Stimulated activated naive CD4-positive, alpha-beta T cell treated with Interleukin-2 at 50 U/mL for 16 hours (primary cell): ENCODE results near the gene SMAD7.

Experiments
- DNase-seq: peaks from one replicate; lab custom pipeline; 2025; lab: John Stamatoyannopoulos, UW

The SMAD7 gene

GRCh38 chr18:48944634-48945033 is 6.1 kb downstream of the SMAD7 start:
- no peak for DNase-seq

- no peak for DNase-seq
Observed at GRCh38 chr18:48943736-48944527, 6.8 kb downstream of the SMAD7 start.

- DNase-seq, result no peak
Observed at GRCh38 chr18:48943333-48943732, 7.4 kb downstream of the SMAD7 start.

GRCh38 chr18:48942554-48943261 is 8.1 kb downstream of the SMAD7 start:
- no peak for DNase-seq

- no peak for DNase-seq
Observed at GRCh38 chr18:48942086-48942485, 8.7 kb downstream of the SMAD7 start.

GRCh38 chr18:48941672-48942071 is 9.1 kb downstream of the SMAD7 start:
- DNase-seq, result no peak

- DNase-seq, result peak; percentile 68
Observed at GRCh38 chr18:48940854-48941611, 9.7 kb downstream of the SMAD7 start.

- DNase-seq, result no peak
Observed at GRCh38 chr18:48939205-48940097, 11.3 kb downstream of the SMAD7 start.

- DNase-seq, result no peak
Observed at GRCh38 chr18:48938827-48939204, 11.9 kb downstream of the SMAD7 start.

GRCh38 chr18:48937869-48938750 is 12.7 kb downstream of the SMAD7 start:
- DNase-seq, result no peak

- no peak for DNase-seq
Observed at GRCh38 chr18:48935433-48935774, 15.4 kb downstream of the SMAD7 start.

- DNase-seq, result no peak
Observed at GRCh38 chr18:48934723-48935432, 15.9 kb downstream of the SMAD7 start.

- no peak for DNase-seq
Observed at GRCh38 chr18:48934415-48934722, 16.4 kb downstream of the SMAD7 start.

- DNase-seq, result no peak
Observed at GRCh38 chr18:48933578-48934414, 17.0 kb downstream of the SMAD7 start.

GRCh38 chr18:48932822-48933510 is 17.8 kb downstream of the SMAD7 start:
- no peak for DNase-seq

GRCh38 chr18:48932462-48932818 is 18.3 kb downstream of the SMAD7 start:
- no peak for DNase-seq

- DNase-seq, result peak; percentile 55
Observed at GRCh38 chr18:48931680-48932461, 18.9 kb downstream of the SMAD7 start.

GRCh38 chr18:48930926-48931325 is 19.8 kb downstream of the SMAD7 start:
- DNase-seq, result no peak
